ENCODE measurements around the gene TNN. TPM values are rescaled to one million over a fixed set of nuclear protein-coding genes. Genes with fewer than 3 reads are reported as not detected.
"Not testable (repeated sequence)": the region's sequence is repeated elsewhere in the genome, so short reads cannot be mapped to it uniquely, and the experiment has no call there.

TNN gene
- total RNA-seq, 1 experiment from 2014 or later, result not detected

GRCh38 chr1:175072099-175072951 is 4.7 kb downstream of the TNN start:
- DNase-seq (ENCODE audit: low spot score), result no peak

- no peak for DNase-seq (ENCODE audit: low spot score)
These were observed 5.4 kb downstream of the TNN start for GRCh38 chr1:175073061-175073460.

GRCh38 chr1:175073633-175074032 is 6.0 kb downstream of the TNN start:
- DNase-seq (ENCODE audit: low spot score), result no peak

DNA sequence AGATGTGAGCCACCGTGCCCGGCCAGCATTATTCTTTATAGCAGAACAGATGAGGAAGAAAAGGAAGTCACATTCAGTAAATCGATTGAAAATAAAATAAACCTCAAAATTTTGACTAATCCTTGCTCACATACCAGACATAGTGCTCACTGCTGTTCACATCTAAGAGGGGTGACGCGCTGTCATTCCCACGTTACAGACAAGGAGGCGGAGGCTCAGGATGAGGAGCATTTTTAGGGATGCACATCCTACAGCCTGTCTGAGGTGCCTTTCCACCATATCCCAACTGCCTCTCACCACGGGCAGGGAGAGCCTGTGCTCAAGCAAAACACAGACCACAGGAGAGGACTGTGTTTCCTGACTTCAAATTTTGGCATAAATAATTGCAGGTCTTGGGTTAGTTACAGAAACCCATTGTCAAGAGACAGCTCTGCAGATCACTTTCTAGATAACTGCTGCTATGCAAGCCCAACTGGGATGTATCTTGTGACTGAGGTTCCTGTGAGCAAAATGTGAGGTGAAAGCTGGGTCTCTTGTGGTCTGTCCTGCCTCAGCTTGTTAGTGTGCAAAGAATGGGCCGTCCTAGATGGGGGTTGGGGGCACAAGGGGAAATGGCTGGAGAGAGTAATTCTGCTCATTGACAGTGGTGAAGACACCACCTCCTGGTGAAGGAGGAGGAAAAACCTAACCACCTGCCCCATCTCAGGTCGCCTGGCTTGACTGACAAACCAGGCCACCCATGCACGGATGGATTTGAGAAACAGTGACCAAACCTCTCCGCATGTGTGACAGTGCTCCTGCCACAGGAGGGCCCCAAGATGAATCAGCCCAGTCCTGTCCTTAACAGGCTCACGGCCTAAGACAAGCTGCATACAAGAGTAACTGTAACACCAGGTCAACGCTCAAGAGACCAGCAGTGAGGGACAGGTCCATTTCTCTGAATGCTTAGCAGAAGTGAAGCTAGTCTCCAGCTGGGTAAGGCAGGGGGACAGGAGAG is 8.2 kb downstream of the TNN start:
- no peak for DNase-seq (ENCODE audit: low spot score)

GRCh38 chr1:175077356-175078030 is 9.9 kb downstream of the TNN start:
- no peak for DNase-seq (ENCODE audit: low spot score)

GRCh38 chr1:175078629-175079028 is 11.0 kb downstream of the TNN start:
- DNase-seq (ENCODE audit: low spot score), result no peak

DNA sequence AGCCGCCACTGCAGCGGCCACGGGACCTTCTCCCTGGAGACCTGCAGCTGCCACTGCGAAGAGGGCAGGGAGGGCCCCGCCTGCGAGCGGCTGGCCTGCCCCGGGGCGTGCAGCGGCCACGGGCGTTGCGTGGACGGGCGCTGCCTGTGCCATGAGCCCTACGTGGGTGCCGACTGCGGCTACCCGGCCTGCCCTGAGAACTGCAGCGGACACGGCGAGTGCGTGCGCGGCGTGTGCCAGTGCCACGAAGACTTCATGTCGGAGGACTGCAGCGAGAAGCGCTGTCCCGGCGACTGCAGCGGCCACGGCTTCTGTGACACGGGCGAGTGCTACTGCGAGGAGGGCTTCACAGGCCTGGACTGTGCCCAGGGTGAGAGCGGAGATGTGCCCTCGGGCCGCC is 11.7 kb downstream of the TNN start:
- no peak for DNase-seq (ENCODE audit: low spot score)

GRCh38 chr1:175080030-175080429 is 12.4 kb downstream of the TNN start:
- no peak for DNase-seq (ENCODE audit: low spot score)

GRCh38 chr1:175081983-175082382 is 14.3 kb downstream of the TNN start:
- DNase-seq (ENCODE audit: low spot score), result no peak

DNA sequence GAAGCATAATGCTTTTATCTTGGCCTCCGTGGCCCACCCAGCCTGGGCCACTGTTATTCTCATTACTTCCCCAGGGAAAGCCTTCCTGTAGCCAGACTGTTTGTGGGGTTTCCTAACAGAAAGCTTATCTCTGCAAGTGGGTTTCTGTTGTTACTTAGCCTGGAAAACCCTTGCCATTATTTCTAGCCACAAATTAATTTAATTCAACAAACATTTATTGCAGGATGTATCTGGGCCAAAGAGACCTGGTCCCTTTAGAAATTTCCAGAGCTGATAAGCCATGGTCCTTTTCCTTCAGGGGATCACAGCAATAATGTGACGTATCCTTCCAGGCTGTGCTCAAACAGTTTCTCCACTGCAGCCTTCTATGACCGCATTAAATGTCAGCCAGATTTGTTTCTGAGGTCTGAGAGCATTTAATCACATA is 20.9 kb downstream of the TNN start:
- no peak for DNase-seq (ENCODE audit: low spot score)

DNA sequence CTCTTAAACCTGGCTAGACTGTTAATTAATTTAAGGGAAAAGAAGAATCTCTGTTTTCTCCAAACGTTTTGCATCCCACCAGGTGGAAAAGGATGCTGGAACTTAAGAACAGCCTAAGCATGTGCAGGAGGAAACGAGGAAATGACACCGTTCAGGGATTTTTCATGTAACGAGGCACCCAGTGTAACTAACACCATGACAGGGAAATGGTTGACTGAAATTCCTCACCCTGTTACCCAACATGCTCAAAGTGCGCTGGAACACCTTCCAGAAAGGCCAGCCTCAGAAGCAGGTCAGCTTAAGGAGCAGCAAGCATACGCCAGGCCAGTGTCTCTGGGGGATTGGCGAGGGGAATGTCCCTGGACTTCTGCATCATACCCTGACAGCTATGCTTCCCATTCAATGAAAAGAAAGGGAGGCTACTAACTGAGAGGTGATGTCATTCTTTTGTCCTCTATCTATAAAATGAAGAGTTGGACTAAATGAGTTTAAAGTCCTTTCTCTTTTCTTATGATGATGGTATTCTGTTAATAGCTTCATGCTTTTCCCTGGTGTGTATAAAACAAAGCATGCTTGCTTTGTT is 21.6 kb downstream of the TNN start:
- DNase-seq (ENCODE audit: low spot score), result no peak

- DNase-seq (ENCODE audit: low spot score), result no peak
These were observed 23.1 kb downstream of the TNN start for GRCh38 chr1:175090780-175091179.

DNA sequence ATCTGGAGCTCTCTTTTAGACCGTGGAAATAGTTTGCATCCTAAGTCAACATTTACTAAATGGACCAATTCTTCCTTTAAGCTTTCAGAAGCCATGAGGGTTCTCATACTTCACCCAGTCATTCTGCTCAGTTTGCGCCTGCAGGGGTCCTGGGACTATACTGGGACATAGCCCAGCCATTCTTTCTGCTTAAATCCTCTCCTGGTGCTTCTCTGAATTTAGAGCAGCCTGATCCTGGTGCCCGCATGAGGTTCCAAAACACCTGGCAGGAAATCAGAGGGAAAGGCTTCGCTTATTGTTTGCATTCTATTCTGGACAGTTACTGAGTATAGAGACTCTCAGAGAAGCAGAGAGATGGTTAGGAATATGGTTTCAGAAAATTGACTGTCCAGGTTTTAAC is 27.0 kb downstream of the TNN start:
- no peak for DNase-seq (ENCODE audit: low spot score)

DNA sequence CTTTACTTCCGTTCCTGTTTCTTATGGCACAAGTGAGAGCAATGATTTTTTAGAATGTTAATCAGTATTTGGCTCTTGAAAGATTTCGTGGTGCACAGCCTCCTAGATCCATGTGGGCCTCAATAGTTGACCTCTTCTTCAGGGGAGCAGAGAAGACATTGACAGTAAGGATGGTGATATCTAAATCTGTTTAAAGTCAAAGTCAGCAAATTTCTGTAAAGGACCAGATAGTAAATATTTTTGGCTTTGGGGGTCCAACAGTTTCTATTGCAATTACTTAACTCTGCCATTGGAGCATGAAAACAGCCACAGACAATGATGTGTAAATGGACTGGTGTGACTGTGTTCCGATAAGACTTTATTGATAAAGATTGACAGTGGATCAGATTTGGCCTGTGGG is 27.4 kb downstream of the TNN start:
- no peak for DNase-seq (ENCODE audit: low spot score)

DNA sequence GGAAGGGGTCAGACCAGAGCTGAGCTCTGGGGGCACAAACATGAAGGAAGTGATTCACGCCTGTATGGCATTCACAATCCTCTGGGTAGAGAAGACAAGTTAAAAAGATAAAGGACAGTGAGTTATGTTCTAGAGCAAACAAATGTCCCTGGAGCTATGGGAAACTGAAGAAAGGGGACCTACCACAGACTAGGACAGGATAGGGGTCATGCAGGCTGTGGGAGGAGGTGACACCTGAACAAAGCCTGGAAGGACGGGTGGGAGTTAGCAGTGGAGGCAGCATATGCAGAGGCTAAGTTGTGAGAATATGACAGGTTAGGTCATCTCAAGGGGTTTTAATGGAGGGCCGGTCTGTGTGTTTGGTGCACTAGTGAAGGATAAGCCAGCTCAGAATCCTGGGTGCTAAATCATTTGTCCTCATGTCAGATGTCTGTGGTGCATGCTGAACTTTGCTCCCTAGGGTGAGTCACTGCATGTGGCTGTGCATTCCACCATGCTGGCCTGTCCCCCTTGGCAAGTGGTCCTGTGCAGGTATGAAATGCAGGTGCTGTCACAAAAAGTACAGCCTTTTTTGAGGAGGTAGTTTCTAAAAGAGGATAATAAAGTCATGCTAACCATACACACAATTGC is 28.5 kb downstream of the TNN start:
- peak; percentile 30 for DNase-seq (ENCODE audit: low spot score)

GRCh38 chr1:175097361-175097760 is 29.7 kb downstream of the TNN start:
- DNase-seq (ENCODE audit: low spot score), result no peak

GRCh38 chr1:175099916-175100315 is 32.3 kb downstream of the TNN start:
- no peak for DNase-seq (ENCODE audit: low spot score)

DNA sequence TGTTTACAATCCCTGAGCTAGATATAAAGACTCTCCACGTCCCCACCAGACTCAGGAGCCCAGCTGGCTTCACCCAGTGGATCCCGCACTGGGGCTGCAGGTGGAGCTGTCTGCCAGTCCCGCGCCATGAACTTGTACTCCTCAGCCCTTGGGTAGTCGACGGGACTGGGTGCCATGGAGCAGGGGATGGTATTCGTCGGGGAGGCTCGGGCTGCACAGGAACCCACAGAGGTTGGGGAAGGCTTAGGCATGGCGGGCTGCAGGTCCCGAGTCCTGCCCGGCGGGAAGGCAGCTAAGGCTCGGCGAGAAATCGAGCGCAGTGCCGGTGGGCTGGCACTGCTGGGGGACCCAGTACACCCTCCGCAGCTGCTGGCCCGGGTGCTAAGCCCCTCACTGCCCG is 34.5 kb downstream of the TNN start:
- DNase-seq (ENCODE audit: low spot score), result not testable (repeated sequence)

DNA sequence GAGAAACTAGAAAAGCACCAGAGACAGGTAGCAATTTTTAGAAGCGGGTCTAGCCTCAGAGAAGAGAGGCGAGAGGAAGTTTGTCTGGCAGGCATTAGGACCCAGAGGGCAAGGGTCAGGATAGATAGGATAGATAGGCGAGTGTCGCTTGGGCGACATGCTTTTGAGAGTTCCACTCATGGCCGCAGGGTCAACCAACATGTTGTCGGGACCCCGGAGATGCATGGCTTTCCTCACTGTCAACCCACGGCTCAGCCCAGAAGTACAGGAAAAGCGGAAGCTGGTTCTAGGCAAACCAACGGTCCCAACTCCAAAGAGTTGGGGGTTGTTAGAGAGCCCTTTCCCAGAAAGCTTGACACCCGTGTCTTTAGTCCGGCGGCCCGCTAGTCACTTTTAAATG is 38.9 kb downstream of the TNN start:
- not testable (repeated sequence) for DNase-seq (ENCODE audit: low spot score)

- not testable (repeated sequence) for DNase-seq (ENCODE audit: low spot score)
These were observed 40.7 kb downstream of the TNN start for GRCh38 chr1:175108331-175108820.

GRCh38 chr1:175114996-175115395 is 47.4 kb downstream of the TNN start:
- no peak for DNase-seq (ENCODE audit: low spot score)

Data from HT-29 (cell line).